ENCODE results near the gene PLD3.
"Not testable (repeated sequence)": the region's sequence is repeated elsewhere in the genome, so short reads cannot be mapped to it uniquely, and the experiment has no call there.

The PLD3 gene

GRCh38 chr19:40365010-40365409, 16.5 kb downstream of the PLD3 start:
- DNase-seq (ENCODE audit: low read depth), result no peak

- peak; percentile 24 for DNase-seq (ENCODE audit: low read depth)
Observed at GRCh38 chr19:40365613-40366401, 17.3 kb downstream of the PLD3 start.

- DNase-seq (ENCODE audit: low read depth), result no peak
Observed at GRCh38 chr19:40366697-40367561, 18.4 kb downstream of the PLD3 start.

GRCh38 chr19:40367577-40368434, 19.3 kb downstream of the PLD3 start:
- no peak for DNase-seq (ENCODE audit: low read depth)

- DNase-seq (ENCODE audit: low read depth), result no peak
Observed at GRCh38 chr19:40369797-40370196, 21.3 kb downstream of the PLD3 start.

- DNase-seq (ENCODE audit: low read depth), result not testable (repeated sequence)
Observed at GRCh38 chr19:40370253-40370652, 21.8 kb downstream of the PLD3 start.

GRCh38 chr19:40370997-40371801, 22.7 kb downstream of the PLD3 start:
- DNase-seq (ENCODE audit: low read depth), result no peak

- no peak for DNase-seq (ENCODE audit: low read depth)
Observed at GRCh38 chr19:40371802-40372122, 23.3 kb downstream of the PLD3 start.

- no peak for DNase-seq (ENCODE audit: low read depth)
Observed at GRCh38 chr19:40374084-40374483, 25.6 kb downstream of the PLD3 start.

GRCh38 chr19:40376286-40376862, 27.9 kb downstream of the PLD3 start:
- DNase-seq (ENCODE audit: low read depth), result no peak

GRCh38 chr19:40377876-40378385, 29.4 kb downstream of the PLD3 start:
- DNase-seq (ENCODE audit: low read depth), result no peak

GRCh38 chr19:40378509-40378908, 30.0 kb downstream of the PLD3 start:
- no peak for DNase-seq (ENCODE audit: low read depth)

- no peak for DNase-seq (ENCODE audit: low read depth)
Observed at GRCh38 chr19:40379446-40380198, 31.1 kb downstream of the PLD3 start.

GRCh38 chr19:40380199-40381037, 31.9 kb downstream of the PLD3 start:
- no peak for DNase-seq (ENCODE audit: low read depth)

GRCh38 chr19:40381321-40381720, 32.8 kb downstream of the PLD3 start:
- DNase-seq (ENCODE audit: low read depth), result no peak

- DNase-seq (ENCODE audit: low read depth), result no peak
Observed at GRCh38 chr19:40383668-40384248, 35.3 kb downstream of the PLD3 start.

GRCh38 chr19:40387155-40387554, 38.7 kb downstream of the PLD3 start:
- no peak for DNase-seq (ENCODE audit: low read depth)

GRCh38 chr19:40388481-40388880, 40.0 kb downstream of the PLD3 start:
- DNase-seq (ENCODE audit: low read depth), result no peak

Data from stimulated activated CD8-positive, alpha-beta memory T cell treated with anti-CD3 and anti-CD28 coated beads, Interleukin-7, amount 100 ng/mL, for 24 hours (primary cell).